ENCODE data around the gene NHEJ1. TPM values are rescaled to one million over a fixed set of nuclear protein-coding genes. Genes with fewer than 3 reads are reported as not detected.

NHEJ1 gene
- polyA plus RNA-seq, 3 donors = 12.6 to 20.9 (median 20.3) TPM

- Mint-ChIP-seq H3K27me3 (ENCODE audit: low read depth in 3 of 3) (peaks cover 7 to 15% (median 8%) of the 10 kb centered on the region in 3 donors), H3K36me3 (no peaks in the 10 kb centered on the region), H3K4me1 (peaks cover under 1% of the 10 kb centered on the region), H3K4me3 (no peak overlapping the region), H3K9me3 (peaks cover 0 to 1% (median 0%) of the 10 kb centered on the region in 7 donors), H3K27ac (no peak overlapping the region)
- no peak overlapping the region for H3K4me2 ChIP-seq (replicated peaks; ENCODE audit: extremely low read depth, low read length, poor library complexity, severe bottlenecking)
- H3K4me1 ChIP-seq (ENCODE audit: control insufficient read depth in 1 of 2, insufficient read depth in 2 of 2, low read length in 2 of 2) = no peaks in the 10 kb centered on the region
- H3K36me3 ChIP-seq (replicated peaks in 1 of 2; ENCODE audit: control insufficient read depth in 1 of 2, insufficient read depth in 2 of 2, low read length in 2 of 2) = no peaks in the 10 kb centered on the region
- H3K9me3 ChIP-seq (replicated peaks in 1 of 2; ENCODE audit: control insufficient read depth in 1 of 2, insufficient read depth in 1 of 2, low read length in 2 of 2) = no peaks in the 10 kb centered on the region
- H4K20me1 ChIP-seq (ENCODE audit: insufficient read depth, low read length) = no peaks in the 10 kb centered on the region
- no peak overlapping the region for H3K27ac ChIP-seq (ENCODE audit: low read depth in 1 of 2, low read length in 2 of 2)
- intact Hi-C loops (cut with micrococcal nuclease) = no loop called here
- no peak for TF ChIP-seq CTCF (IDR thresholded peaks at IDR 0.05)
- H2AFZ ChIP-seq (ENCODE audit: insufficient read depth, low read depth, low read length, poor library complexity, severe bottlenecking) = no peak overlapping the region
- no peak overlapping the region for H3K4me3 ChIP-seq (replicated peaks in 1 of 3; ENCODE audit: low read depth in 2 of 3, low read length in 3 of 3)
- DNase-seq = no peak
- WGBS (ENCODE audit: insufficient coverage) = 95% methylated on average over 11 of the region's 18 CpGs
- H3K27me3 ChIP-seq (ENCODE audit: control insufficient read depth in 2 of 2, insufficient read depth in 2 of 2, low read length in 2 of 2) = no peaks in the 10 kb centered on the region
- H3K9ac ChIP-seq (ENCODE audit: insufficient read depth, low read length, poor library complexity, severe bottlenecking) = no peak overlapping the region
- no peaks in the 10 kb centered on the region for H3K79me2 ChIP-seq (ENCODE audit: insufficient read depth, low read length)
These were observed 134.7 kb downstream of the NHEJ1 start for GRCh38 chr2:219025637-219026585.

Small RNA genes within 50 kb of the gene (small RNA-seq; reads per million reads assigned to genes)
- gene MIR3131 (ENCODE audit: insufficient read length, low read depth) (not detected), gene RN7SL764P (ENCODE audit: insufficient read length, low read depth) (not detected)

Other genes with a start within 250 kb of the NHEJ1 start
- not detected for gene CDK5R2, start 201.1 kb downstream of the NHEJ1 start, polyA plus RNA-seq
- not detected for gene FEV, start 175.6 kb downstream of the NHEJ1 start, polyA plus RNA-seq
- not detected for gene CRYBA2, start 167.4 kb downstream of the NHEJ1 start, polyA plus RNA-seq
- not detected for gene CFAP65, start 119.3 kb downstream of the NHEJ1 start, polyA plus RNA-seq
- not detected for gene IHH, start 99.9 kb downstream of the NHEJ1 start, polyA plus RNA-seq
- gene SLC23A3, start 9.2 kb upstream of the NHEJ1 start, polyA plus RNA-seq = 1 to 10 TPM in 1 of 3 donors, not detected in 2; 1.1 TPM
- gene CNPPD1, start 16.1 kb upstream of the NHEJ1 start, polyA plus RNA-seq = 100 to 1,000 TPM in 1 of 3 donors, 10 to 100 TPM in 2; 68.8 to 109 (median 71.3) TPM
- 10 to 100 TPM; 37.7 to 60.9 (median 39.4) TPM for gene RETREG2, start 17.5 kb upstream of the NHEJ1 start, polyA plus RNA-seq
- gene ZFAND2B, start 46.0 kb upstream of the NHEJ1 start, polyA plus RNA-seq = 10 to 100 TPM; 45.7 to 98.9 (median 53.2) TPM
- gene ABCB6, start 58.1 kb upstream of the NHEJ1 start, polyA plus RNA-seq = 1 to 10 TPM in 1 of 3 donors, under 1 TPM in 2; 0.28 to 4.8 (median 0.58) TPM
- 10 to 100 TPM; 24.7 to 55.2 (median 26.3) TPM for gene ATG9A, start 68.8 kb upstream of the NHEJ1 start, polyA plus RNA-seq
- 10 to 100 TPM in 2 of 3 donors, 1 to 10 TPM in 1; 7.6 to 79.3 (median 10.4) TPM for gene ANKZF1, start 69.0 kb upstream of the NHEJ1 start, polyA plus RNA-seq
- gene GLB1L, start 84.6 kb upstream of the NHEJ1 start, polyA plus RNA-seq = 10 to 100 TPM in 1 of 3 donors, 1 to 10 TPM in 2; 4.0 to 11.7 (median 7.7) TPM
- gene STK16, start 84.7 kb upstream of the NHEJ1 start, polyA plus RNA-seq = 10 to 100 TPM; 16.7 to 40.7 (median 17.8) TPM
- gene TUBA4B, start 92.4 kb upstream of the NHEJ1 start, polyA plus RNA-seq = not detected
- 100 to 1,000 TPM in 1 of 3 donors, 10 to 100 TPM in 2; 72.7 to 452 (median 81.9) TPM for gene TUBA4A, start 93.1 kb upstream of the NHEJ1 start, polyA plus RNA-seq
- 10 to 100 TPM in 1 of 3 donors, 1 to 10 TPM in 2; 1.7 to 55.4 (median 1.9) TPM for gene DNAJB2, start 118.6 kb upstream of the NHEJ1 start, polyA plus RNA-seq
- gene PTPRN, start 148.6 kb upstream of the NHEJ1 start, polyA plus RNA-seq = not detected
- not detected for gene RESP18, start 171.9 kb upstream of the NHEJ1 start, polyA plus RNA-seq
- gene DNPEP, start 227.1 kb upstream of the NHEJ1 start, polyA plus RNA-seq = 10 to 100 TPM; 51.6 to 83.1 (median 60.6) TPM